ENCODE results near the gene TSHZ3.

Gene TSHZ3

DNA sequence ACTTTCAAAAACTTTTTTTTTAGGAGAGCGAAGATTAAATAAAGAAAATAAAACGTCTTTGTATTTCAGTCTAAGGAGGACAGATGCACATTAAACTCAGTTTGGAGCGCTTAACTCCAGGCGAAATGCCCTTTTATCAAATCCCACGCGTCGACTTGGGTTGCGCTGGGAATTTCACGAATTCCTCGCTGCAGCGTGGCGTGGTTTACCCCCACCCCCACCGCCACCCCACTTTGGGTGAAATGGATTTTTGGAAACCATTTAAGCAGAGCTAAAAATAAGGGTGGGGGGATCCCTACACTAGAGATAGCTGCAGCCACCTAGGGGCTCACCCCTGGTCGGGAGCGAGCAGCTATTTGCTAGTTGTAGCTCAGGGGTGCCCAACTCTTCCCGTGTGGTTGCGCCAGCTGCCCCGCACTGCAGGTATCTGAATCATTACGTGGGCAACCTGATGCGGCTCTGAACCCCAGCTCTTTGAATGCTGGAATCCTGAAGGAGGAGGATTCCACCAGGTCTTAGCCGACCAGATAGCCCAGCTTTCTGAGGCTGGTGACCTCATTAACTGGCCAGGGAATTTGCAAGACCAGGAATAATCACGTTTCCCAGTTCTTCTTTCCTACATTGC lies 6.5 kb upstream of the TSHZ3 start:
- DNase-seq (ENCODE audit: low read depth in 4 of 4, low spot score in 1 of 4): no peak

- no peak for DNase-seq (ENCODE audit: low read depth in 4 of 4, low spot score in 1 of 4)
Measured at GRCh38 chr19:31354799-31355664, 5.8 kb upstream of the TSHZ3 start.

GRCh38 chr19:31354316-31354715 lies 5.1 kb upstream of the TSHZ3 start:
- no peak for DNase-seq (ENCODE audit: low read depth in 4 of 4, low spot score in 1 of 4)

DNA sequence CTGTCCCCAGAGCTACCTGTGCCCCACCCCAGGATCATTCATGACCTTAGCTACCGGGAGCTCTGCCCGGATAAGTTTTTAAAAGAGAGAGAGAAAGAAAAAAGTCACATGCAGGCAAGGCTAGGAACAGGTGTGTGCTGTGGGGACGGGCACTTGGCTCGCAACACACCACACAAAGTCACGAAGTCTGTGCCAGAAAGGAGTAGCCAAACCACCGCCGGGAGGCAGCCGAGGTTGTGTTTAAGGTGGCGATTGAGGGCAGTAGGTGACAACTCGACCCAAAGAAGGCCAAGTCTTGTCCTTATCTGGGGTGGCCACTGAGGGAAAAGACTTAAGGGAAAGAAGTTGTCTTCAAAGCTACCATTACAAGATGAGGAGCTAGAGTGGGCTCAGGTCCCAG lies 4.6 kb upstream of the TSHZ3 start:
- no peak for DNase-seq (ENCODE audit: low read depth in 4 of 4, low spot score in 1 of 4)

GRCh38 chr19:31352782-31353651 lies 3.8 kb upstream of the TSHZ3 start:
- DNase-seq (ENCODE audit: low read depth in 4 of 4, low spot score in 1 of 4): no peak

DNA sequence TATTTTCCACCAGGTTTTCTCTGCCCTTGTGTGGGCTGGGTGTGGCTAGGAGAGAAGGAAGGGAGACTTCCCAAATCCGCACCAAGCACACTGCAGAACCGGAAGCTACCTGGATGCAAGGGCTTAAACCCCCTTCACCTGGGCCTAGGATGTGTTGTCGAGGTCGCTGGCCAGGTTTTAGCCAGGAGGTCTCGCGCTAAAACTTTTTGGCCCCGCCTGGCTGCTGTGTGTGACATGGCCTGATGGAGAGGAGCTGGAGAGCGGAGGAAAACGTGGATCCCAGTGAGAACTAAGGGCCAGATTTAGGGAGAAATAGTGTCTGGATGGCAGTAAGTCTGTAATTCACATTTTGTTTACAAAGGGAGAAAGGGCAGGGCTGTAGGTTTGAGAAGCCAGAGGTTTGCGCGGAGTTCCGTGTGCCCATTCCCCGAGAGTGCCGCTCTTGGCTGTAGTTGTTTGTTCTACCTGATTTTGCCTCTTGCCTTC lies 3.1 kb upstream of the TSHZ3 start:
- no peak for DNase-seq (ENCODE audit: low read depth in 4 of 4, low spot score in 1 of 4)

DNA sequence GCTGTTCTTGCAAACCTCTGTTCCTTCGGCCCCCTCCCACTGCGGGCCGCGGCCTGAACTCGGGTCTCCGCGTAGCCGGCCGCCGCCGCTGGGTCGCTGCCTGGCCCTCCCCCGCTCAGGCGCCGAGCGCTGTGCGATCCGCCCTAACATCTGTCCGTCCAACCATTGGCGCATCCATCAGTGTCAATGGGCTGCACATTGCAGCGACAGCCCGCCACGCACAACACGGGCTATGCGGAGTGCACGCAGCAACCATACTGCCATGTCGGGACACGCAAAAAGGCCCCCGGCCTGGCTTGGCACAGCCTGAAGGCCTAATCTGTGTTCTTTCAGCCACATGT lies 2.6 kb upstream of the TSHZ3 start:
- DNase-seq (ENCODE audit: low read depth in 4 of 4, low spot score in 1 of 4): no peak

GRCh38 chr19:31351056-31351854 lies 2.0 kb upstream of the TSHZ3 start:
- no peak for DNase-seq (ENCODE audit: low read depth in 4 of 4, low spot score in 1 of 4)

- DNase-seq (ENCODE audit: low read depth in 4 of 4, low spot score in 1 of 4): no peak
Measured at GRCh38 chr19:31350693-31351055, 1.4 kb upstream of the TSHZ3 start.

DNA sequence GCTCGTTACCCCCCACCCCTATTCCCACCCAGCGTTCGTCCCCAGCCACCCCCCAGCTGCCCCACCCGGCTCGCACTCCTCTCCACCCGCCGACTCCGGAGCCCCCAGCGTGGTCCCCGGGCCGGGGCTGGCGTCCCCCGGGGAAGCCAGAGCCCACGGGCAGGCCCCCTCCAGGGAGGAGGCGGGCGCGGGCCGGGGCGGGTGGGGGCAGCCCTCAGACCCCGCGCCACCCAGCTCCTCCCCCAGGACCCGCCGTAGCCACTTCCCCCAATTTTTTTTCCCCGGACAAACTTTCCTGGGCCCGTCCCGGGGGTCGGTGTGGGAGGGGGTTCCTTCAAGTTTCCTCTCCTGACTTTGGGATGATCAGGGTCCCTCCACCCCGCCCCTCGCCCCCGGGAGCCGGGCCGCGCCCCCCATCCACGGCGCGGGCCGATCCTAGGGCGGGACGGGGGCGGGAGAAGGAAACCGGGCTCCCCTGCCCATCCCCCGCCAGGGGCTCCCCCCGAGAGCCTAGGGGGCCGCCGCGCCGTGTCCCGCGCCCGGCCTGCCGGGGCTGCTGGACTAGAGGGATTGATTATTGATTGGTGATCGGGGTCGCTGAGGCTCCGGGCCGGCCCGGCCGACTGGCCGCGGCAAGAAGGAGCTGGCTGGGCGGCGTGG lies 927 bp upstream of the TSHZ3 start:
- DNase-seq (ENCODE audit: low read depth in 4 of 4, low spot score in 1 of 4): no peak

GRCh38 chr19:31348481-31349159 lies 616 bp downstream of the TSHZ3 start:
- DNase-seq (ENCODE audit: low read depth in 4 of 4, low spot score in 1 of 4): no peak

DNA sequence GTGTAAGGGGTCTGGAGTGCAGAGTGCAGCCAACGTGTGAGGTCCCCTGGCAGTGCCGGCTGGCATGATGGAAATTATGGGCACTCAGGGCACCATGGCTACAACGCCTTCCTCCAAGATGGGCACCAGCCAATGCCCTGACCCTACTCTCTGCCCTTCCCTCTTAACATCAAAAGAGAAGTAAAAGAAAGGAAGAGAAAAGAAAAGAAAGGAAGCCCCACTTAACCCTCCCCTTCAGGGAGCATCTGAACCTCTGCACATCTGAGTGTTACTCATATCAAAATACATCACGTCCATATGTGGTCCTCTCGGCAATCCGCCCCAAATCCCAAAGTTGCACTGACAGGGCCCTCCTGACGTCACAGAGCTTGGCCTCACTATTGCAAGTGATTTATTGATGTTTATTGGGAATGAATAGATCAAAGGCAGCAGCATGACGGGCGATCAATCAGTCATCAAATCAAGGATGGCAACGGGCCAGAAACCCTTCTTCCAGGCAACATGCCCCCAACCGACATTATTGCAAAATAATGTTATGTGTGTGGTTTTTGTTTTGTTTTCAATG lies 1.3 kb downstream of the TSHZ3 start:
- no peak for DNase-seq (ENCODE audit: low read depth in 4 of 4, low spot score in 1 of 4)

DNA sequence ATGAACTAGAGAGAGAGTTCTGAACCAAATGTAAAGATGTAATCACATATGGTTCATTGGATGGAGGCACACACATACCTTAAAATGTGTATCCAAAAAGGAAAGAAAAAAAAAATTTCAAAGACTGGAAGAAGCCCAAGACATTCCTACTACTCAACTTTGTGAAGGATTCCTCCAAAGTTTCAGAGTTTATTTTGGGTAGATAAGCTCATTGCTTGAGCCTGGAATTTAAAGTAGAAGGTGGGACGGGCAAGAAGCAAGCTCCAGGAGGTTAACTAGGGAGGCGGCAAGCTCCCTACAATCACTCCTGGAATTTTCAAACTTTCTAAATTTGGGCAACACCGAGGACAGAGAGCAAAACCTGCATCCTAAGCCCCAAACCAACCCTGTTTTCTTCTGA lies 1.9 kb downstream of the TSHZ3 start:
- no peak for DNase-seq (ENCODE audit: low read depth in 4 of 4, low spot score in 1 of 4)

- no peak for DNase-seq (ENCODE audit: low read depth in 4 of 4, low spot score in 1 of 4)
Measured at GRCh38 chr19:31346184-31347059, 2.8 kb downstream of the TSHZ3 start.

DNA sequence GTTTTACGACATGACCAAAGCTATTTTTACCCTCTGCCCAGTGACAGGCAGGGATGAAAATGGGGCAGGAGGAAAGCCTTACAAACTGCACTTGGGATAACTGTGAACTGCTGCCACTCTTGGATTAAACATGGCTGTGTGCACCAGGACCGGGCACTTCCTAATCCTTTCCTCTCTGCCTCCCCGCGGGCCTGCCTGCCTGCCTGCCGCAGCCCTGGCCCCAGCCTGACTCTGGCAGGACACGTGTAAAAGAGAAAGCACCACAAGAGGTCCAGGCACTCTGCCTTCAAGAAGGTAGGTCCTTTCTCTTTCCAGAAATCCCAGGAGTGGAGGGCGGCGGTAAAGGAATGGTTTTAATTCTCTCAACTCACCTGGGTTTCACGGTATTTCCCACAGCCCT lies 4.8 kb downstream of the TSHZ3 start:
- DNase-seq (ENCODE audit: low read depth in 4 of 4, low spot score in 1 of 4): no peak

GRCh38 chr19:31342926-31343325 lies 6.3 kb downstream of the TSHZ3 start:
- DNase-seq (ENCODE audit: low read depth in 4 of 4, low spot score in 1 of 4): no peak

DNA sequence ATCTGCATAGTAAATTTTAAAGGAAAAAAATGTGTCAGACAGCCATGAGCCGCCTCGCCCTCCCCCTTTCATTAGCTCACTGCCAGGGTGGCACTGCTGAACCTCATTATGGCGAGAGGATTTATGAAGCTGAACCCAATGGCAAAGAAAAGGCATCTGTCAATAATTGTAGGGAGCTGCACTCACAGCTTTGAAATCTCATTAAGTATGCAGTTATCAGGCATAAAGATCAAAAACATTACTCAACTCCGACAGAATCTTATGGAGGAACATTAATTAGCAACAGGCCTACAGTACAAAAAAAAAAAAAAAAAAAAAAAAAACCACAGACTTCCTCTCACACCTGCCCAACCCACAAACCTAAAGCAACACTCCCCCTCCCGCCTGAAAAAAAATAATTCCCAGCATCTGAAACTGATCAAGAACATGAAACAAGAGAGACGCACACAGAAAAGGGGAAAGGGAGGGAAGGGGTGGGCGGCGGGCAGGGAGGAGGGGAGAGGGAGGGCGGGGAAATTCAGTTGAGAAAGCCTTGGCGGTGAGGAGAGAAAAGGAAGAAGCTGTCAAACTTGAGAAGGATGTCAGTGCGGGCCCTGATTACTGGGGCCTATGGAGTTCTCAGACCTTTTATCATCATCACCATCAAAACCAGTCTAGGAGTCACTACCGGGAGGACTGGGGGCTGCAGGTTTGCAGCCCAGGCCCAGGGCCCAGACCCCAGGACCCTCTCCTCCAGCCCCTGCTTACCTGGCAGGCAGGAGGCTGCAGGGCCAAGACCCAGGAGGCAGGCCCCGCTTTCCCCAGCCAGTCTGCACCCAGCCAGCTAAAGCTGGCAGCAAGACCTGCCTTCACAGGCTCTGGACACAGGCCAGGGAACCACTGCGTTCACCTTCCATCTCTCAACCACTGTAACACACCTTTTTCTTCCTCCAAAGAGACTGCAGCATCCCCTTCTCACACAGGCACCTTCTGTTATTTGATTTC lies 8.9 kb downstream of the TSHZ3 start:
- no peak for DNase-seq (ENCODE audit: low read depth in 4 of 4, low spot score in 1 of 4)

Measured in stimulated activated CD4-positive, alpha-beta T cell treated with anti-CD3 and anti-CD28 coated beads, Interleukin-1b, Interleukin-23, amount 100 ng/mL, for 24 hours (primary cell).